Calu3 (cell line): ENCODE results near the gene CLDN9. TPM values are rescaled to one million over a fixed set of nuclear protein-coding genes. Genes with fewer than 3 reads are reported as not detected.

Experiments used
- BruUV-seq: library from RNA; stranded (reverse); fragments of 400-500 nt; replicated peaks from 2 replicates; lab custom pipeline; 2021; lab: Mats Ljungman, UMichigan
- CTCF ChIA-PET: fragments of 300-600 bp; sonication (Branson Sonifier 250); formaldehyde crosslinking; loops from one replicate; lab custom pipeline; 2022; ENCODE audit warnings: antibody characterized with exemption; lab: Charles Lee
- DNase-seq: peaks from one replicate; pipeline ENCODE4 v3.0.0; 2022
- H3K27ac Mint-ChIP-seq: one replicate; pipeline ENCODE4 v1.8.0; 2022; ENCODE audit warnings: mixed read lengths; ENCODE audit not compliant: unreplicated experiment
- H3K27me3 Mint-ChIP-seq: one replicate; pipeline ENCODE4 v1.8.0; 2022; ENCODE audit warnings: mixed read lengths; ENCODE audit not compliant: unreplicated experiment
- H3K36me3 Mint-ChIP-seq: one replicate; pipeline ENCODE4 v1.8.0; 2022; ENCODE audit warnings: mild to moderate bottlenecking, moderate library complexity, mixed read lengths; ENCODE audit not compliant: insufficient read depth, unreplicated experiment
- H3K4me1 Mint-ChIP-seq: one replicate; pipeline ENCODE4 v1.8.0; 2022; ENCODE audit warnings: mild to moderate bottlenecking, low read depth, mixed read lengths; ENCODE audit not compliant: unreplicated experiment
- H3K4me3 Mint-ChIP-seq: one replicate; pipeline ENCODE4 v1.8.0; 2022; ENCODE audit warnings: mild to moderate bottlenecking, low read depth, moderate library complexity, mixed read lengths; ENCODE audit not compliant: unreplicated experiment
- H3K9me3 Mint-ChIP-seq: one replicate; pipeline ENCODE4 v1.8.0; 2022; ENCODE audit warnings: low read depth, mixed read lengths; ENCODE audit not compliant: unreplicated experiment
- CTCF ChIP-seq: fragments of 200-600 bp; IDR thresholded peaks from one replicate; pipeline ENCODE4 v1.8.0; 2022; ENCODE audit warnings: antibody characterized with exemption; ENCODE audit not compliant: unreplicated experiment
- intact Hi-C: fragments of 100-400 bp; cut with micrococcal nuclease; formaldehyde crosslinking; loops from one replicate; pipeline ENCODE4 v1.10.0; 2022; ENCODE audit not compliant: unreplicated experiment
- total RNA-seq: library from RNA; stranded (reverse); gene quantifications from 2 replicates; pipeline ENCODE4 v1.2.3, GENCODE V29; 2022

Gene CLDN9
- total RNA-seq, 1 experiment from 2014 or later: 13.5 TPM

GRCh38 chr16:2991566-2992261, 21.0 kb upstream of the CLDN9 start:
- Mint-ChIP-seq H3K27ac (no peak overlapping the region), H3K36me3 (peaks cover 21% of the 10 kb centered on the region), H3K4me3 (no peak overlapping the region), H3K9me3 (no peaks in the 10 kb centered on the region), H3K27me3 (no peaks in the 10 kb centered on the region), H3K4me1 (peaks cover 8% of the 10 kb centered on the region)
- no peak for TF ChIP-seq CTCF
- BruUV-seq: no TSS peak
- DNase-seq: no peak
- intact Hi-C loops: no loop called here
- CTCF ChIA-PET: no interaction called here

- Mint-ChIP-seq H3K36me3 (peaks cover 21% of the 10 kb centered on the region), H3K27ac (no peak overlapping the region), H3K4me3 (no peak overlapping the region), H3K27me3 (no peaks in the 10 kb centered on the region), H3K9me3 (no peaks in the 10 kb centered on the region), H3K4me1 (peaks cover 8% of the 10 kb centered on the region)
- intact Hi-C loops: no loop called here
- CTCF ChIA-PET: no interaction called here
- TF ChIP-seq CTCF: no peak
- BruUV-seq: no TSS peak
- no peak for DNase-seq
Measured at GRCh38 chr16:2992383-2993081, 20.2 kb upstream of the CLDN9 start.

GRCh38 chr16:2996298-2996697, 16.4 kb upstream of the CLDN9 start:
- no peak for TF ChIP-seq CTCF
- CTCF ChIA-PET: no interaction called here
- BruUV-seq: no TSS peak

GRCh38 chr16:2999929-3000328, 12.8 kb upstream of the CLDN9 start:
- no peak for DNase-seq
- Mint-ChIP-seq H3K4me3 (no peak overlapping the region), H3K4me1 (peaks cover 11% of the 10 kb centered on the region), H3K9me3 (no peaks in the 10 kb centered on the region), H3K36me3 (peaks cover 50% of the 10 kb centered on the region), H3K27ac (no peak overlapping the region), H3K27me3 (no peaks in the 10 kb centered on the region)
- TF ChIP-seq CTCF: no peak
- BruUV-seq: no TSS peak
- CTCF ChIA-PET: interaction anchor here (1.4 kb wide), 1 partner anchor 32 kb away, joined by 3 read pairs; no protein-coding TSS in a partner anchor
- intact Hi-C loops: no loop called here

More at GRCh38 chr16:2996298-2996697, 16.4 kb upstream of the CLDN9 start:
- Mint-ChIP-seq H3K27me3 (no peaks in the 10 kb centered on the region), H3K27ac (no peak overlapping the region), H3K4me1 (peaks cover 19% of the 10 kb centered on the region), H3K36me3 (peaks cover 38% of the 10 kb centered on the region), H3K4me3 (no peak overlapping the region), H3K9me3 (no peaks in the 10 kb centered on the region)
- DNase-seq: no peak
- intact Hi-C loops: no loop called here
